GM21717 (cell line): ENCODE measurements around the gene AGA.

Source experiments
- ATAC-seq: cut with Tn5 transposase; IDR thresholded peaks from one replicate; pipeline ENCODE4 v1.9.1; 2021; ENCODE audit warnings: mild to moderate bottlenecking, moderate library complexity; ENCODE audit not compliant: unreplicated experiment

AGA gene

DNA sequence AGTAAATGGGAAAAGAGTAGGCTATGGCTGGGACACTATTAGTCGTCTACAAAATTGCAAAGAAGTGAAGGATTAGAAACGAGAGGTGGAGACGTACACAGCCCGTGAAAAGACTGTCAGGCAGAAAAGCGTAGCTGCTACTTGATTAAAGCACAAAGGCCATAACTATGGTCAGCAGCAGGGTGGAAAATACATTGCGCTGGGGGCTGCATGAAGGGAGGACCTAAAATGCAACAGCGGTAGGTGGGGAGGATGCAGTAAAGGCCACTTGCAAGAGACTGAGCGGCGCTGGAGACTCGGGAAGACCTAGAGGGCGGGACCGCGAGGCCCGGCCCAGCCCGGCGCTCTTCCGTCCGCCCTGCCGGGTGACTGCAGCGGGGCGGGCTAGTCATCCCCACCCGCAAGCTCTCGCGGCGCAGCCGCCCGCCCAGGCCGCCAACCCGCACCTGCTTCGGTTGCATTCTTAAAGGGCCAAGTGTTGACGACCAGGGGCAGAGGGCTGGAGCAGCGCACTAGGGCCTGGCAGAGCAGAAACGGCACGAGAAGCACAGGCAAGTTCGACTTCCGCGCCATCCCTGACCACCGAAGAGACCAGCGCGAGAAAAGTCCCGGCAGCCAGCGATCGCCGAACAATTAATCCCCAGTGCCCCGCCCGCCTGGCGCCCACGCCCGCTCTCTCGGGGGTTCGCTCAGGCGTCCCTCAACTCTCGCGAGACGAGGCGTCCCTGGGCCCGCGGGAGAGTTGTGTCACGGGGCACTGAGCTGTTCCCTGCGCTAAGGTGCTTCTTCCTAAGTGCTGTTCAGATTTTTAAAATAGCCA lies at the start of gene AGA:
Gene AGA (minus strand): TSS at position 635 of the 820 bp plus-strand sequence. CDS start 62 bp downstream, at position 573.
- ATAC-seq = peak; percentile 94

DNA sequence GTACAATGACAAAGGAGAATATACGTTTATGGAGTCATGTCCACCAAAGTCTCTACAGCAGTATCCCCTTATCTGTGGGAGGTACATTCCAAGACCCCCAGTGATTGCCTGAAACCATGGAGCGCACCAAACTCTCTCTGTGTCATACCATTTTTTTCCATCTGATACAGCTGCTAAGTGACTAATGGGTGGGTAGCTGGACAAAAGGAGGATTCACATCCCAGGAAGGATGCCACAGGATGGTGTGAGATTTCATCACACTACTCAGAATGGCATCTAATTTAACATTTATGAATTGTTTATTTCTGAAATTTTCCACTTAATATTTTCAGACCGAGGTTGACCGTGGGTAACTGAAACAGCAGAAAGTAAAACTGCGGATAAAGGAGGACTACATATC lies 49.8 kb upstream of the AGA start:
- no peak for ATAC-seq

DNA sequence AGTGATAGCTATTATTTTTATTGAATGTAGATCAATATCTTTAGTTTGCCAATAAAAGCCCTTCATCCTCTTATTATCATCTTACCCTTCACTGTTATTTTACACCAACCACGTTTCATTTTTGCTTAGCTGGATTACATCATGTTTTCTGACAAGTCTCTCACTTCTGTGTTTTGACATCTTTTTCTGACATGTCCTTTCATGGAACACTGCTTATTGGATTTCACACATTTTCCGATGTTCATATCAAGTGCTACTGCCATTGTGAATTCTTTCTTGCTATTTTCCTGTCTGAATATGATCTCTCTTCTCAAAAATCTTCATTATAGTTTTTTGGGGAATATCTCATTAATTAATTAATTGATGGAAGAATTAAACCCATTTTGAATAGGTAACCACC lies 48.5 kb upstream of the AGA start:
- ATAC-seq = no peak

DNA sequence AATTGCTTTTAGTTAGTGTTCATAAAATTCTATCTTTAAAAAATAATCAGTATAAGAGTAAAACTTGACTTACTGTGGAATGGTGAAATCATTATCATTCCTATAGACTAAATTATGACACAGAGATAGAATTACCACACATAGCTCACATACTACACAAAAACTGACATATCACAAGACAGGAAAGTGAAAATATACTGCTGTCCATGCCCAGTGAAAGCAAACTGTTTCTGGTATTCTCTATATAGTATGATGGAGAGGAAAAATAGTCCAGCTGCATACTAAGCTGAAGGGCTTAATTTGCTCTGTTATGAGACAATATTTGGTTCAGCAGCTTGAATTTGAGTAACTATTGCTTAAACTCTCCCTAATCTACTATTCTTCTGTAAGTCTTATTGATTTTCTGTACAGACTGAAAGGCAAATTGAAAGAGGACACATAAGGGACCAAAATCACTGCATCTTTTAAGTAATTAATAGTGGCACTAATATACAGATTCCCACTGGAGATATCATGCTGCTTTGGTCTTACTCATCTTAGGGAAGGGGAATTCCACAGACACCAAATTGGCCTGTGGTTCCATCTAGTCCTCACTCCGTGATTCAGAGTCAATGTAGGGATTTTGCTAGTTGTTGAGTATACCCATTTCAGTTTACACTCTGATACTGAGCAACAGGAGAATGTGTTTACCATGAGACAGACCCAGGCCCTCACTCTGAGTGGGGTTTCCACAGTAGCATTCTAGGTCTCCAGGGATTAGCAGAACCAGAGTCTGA lies 47.4 kb upstream of the AGA start:
- ATAC-seq = no peak

- no peak for ATAC-seq
Observed at GRCh38 chr4:177487977-177488376, 45.7 kb upstream of the AGA start.

DNA sequence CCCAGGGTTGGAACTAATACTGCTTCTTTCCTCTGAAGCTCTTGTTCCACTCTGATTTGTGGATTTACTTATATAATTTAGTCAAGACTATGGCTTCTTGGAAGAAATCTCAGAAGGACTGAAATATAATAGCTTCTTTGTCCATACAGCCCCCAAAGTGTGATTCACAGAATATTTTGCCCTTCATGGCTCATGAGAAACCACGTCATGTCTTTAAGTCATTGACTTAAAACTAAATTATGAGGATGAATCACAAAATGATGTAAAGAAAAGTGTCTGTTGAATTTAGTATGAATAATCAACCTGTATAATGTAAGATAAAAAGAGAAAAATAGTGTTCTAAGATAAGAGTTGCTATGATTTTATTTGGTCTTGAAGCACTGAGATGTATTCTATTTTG lies 43.3 kb upstream of the AGA start:
- no peak for ATAC-seq

DNA sequence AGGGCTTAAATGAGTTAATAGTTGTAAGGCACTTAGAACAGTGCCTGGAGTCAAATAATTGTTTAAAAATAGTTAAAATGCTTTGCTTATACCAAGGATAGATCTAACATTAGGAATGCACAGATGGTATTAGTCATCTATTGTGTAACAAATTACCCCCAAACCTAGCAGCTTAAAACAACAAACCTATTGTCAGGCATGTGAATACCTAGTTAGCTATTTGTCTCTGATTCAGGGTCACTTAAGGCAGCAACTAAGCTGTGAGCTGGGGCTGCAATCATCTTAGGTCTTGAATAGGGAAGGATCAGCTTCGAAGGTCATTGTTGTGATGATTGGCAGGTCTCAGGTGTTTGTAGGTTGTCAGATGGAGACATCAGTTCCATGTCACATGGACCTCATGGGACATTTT lies 42.4 kb upstream of the AGA start:
- ATAC-seq = no peak

DNA sequence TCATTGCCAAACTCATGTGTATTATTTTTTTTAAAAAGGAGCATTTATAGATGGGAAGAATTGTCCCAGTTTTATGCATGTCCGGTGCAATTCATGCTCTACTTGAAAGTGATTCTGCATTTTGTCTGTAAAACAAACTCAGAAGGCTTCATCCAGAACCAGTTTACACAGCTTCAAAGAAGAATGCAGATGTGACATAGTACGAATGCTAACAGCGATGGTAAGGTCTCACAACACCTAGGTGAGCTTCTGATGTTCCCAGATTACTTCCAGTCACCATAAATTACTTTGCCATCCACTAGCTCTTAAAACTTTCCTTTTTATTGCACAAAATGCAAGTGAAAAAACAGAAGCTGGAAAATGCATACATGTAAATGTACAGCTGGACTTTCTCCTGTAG lies 41.5 kb upstream of the AGA start:
- no peak for ATAC-seq

GRCh38 chr4:177483271-177483670 lies 41.0 kb upstream of the AGA start:
- ATAC-seq = no peak

GRCh38 chr4:177482367-177482766 lies 40.1 kb upstream of the AGA start:
- no peak for ATAC-seq

- no peak for ATAC-seq
Observed at GRCh38 chr4:177480795-177481194, 38.6 kb upstream of the AGA start.

DNA sequence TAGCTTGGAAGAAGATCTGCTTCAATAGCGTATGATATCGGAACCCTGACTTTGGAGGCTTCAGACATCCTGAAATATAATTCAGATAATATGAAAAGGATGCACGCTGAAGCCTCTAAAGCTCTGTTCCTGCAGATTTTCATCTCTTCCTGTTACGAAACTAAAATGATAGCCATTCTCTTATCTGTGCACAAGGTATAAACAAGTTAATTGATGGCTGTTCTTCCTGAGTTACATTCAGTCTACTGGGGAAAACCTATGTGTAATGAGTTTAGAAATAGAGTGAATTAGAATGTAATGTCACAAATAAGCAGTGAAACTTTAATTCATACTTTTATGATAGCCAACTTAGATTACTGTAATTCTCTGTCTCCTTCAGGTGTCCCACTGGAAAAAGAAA lies 36.8 kb upstream of the AGA start:
- no peak for ATAC-seq

GRCh38 chr4:177478496-177478895 lies 36.3 kb upstream of the AGA start:
- ATAC-seq = no peak

DNA sequence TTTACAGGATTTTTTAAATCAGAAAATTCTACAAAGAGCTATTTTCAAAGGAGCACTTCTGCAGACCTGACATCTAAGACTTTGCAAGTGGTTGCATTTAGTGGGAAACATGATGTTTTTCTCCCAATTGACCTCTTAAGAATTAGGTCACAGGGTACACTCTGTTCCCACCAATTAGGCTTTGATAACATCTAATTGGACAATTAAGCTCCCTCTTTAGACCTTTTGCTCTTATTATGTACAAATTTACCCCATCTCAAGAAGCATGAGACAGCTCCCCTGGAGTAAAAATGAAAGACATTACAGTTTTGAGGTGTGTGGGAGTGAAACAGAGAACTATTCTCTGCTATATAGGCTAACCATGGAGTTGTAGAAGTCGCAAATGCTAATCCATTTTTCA lies 31.8 kb upstream of the AGA start:
- ATAC-seq = no peak

DNA sequence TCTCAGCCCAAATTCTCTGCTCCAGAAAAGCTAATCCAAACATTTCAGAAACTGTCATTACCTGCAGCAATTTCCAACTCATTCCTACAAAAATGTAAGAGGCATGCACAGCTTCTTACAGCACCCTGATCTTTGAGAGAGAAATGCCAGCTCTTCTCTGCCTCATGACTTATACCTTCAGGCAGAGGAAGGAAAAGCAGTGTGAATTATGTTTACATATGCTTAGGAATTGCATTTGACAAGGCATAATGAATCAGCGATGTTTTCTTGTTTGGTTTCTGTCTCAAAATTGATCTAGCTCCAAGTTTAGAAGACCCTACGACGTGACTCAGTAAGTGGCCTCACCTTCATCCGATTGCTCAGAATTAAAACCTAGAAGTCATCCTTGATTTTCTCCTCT lies 21.8 kb upstream of the AGA start:
- ATAC-seq = no peak

DNA sequence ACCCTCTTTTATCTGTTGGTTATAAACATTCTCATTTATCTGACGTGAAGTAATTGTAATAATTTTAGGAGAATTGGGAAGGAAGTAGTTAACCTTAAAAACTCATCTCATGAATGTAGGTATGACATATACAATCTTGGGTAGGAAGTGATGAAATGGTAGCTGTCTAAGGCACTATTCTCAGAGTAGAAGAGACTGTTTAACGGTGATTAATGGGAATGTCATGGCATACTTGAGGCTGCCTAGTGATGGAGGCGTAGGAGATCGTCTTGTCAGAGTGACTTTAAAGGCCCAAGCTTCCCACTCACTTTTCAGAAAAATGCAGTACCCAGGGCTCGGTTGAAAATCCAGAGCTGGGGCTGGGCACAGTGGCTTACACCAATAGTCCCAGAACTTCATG lies 19.4 kb upstream of the AGA start:
- no peak for ATAC-seq

- ATAC-seq = no peak
Observed at GRCh38 chr4:177460460-177460859, 18.2 kb upstream of the AGA start.

DNA sequence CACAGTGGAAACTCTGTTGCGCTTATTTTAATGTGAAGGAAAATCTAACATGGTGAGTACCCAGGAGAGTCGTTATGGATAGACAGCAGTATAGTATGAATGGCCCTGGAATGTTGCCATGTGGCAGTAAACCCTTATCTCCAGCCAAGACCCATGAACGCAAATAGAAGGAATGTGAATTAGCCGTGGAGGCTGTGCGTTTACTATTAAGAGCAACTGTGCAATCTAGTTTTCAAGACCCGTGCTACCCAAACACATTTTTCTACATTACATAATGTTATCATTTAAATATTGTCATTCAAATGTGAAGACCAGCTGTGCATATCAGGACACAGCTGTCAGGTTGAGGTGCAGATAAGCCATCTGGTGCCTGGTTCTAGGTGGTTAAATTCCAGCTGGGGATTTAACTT lies 13.3 kb upstream of the AGA start:
- no peak for ATAC-seq

DNA sequence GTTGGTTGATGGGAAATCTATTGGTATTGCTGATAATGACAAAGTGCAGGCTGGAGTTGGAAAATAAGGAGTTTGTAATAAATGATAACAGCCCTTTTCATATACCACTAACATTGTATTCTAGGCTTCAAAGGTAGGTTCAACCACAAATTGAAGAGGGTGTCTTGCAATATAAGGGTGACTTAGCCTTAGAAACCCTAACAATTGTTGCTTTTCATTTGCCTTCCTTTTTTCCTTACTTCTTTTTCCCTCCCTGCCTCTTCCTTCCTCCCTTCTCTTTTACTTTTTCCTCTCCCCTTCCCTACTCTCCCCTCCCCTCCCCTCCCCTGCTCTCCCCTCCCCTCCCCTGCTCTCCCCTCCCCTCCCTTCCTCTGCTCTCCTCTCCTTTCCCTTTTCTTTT lies 10.9 kb upstream of the AGA start:
- ATAC-seq = no peak

DNA sequence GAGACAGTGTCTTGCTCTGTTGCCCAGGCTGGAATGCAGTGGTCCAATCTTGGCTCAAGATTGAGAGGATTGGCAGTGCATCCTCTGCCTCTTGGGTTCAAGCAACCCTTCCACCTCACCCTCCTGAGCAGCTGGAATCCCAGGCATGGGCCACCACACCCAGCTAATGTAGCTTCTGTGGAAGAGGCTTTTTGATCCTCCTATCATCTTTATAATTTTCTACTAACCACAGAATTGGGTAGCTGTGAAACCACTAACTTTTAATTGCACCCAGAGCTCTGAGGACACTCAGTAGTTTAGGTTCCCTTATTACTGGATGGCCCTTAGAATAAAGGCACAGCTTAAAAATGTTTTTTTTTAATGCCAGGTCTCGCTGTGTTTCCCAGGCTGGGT lies 8.9 kb upstream of the AGA start:
- ATAC-seq = no peak

- no peak for ATAC-seq
Observed at GRCh38 chr4:177450426-177451107, 8.3 kb upstream of the AGA start.

GRCh38 chr4:177448850-177449249 lies 6.6 kb upstream of the AGA start:
- ATAC-seq = no peak
